Measurements from ENCODE around the gene SERPINH1. TPM values are rescaled to one million over a fixed set of nuclear protein-coding genes. Genes with fewer than 3 reads are reported as not detected.

The SERPINH1 gene
- total RNA-seq, 1 donor: 1,367 TPM

DNA sequence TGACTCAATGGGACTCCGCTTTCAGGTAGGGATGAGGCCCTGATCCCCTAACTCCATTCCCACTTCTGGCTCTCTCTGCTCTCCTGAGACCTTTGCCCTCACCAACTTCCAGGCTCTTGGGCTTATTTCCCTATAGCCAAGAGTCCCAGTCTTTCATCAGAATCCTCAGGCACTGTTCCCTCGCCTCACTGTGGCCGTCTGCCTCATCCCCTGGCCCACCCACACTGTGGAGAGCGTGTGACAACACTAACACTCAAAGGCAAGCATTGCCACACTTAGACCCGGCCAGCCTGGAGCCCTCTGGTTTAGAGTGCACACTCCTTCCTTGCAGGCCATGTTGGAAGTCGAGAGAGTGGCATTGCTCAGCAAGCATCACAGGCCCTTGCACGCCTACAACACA lies 27.0 kb downstream of the SERPINH1 start:
- TF ChIP-seq, protein P1, sequence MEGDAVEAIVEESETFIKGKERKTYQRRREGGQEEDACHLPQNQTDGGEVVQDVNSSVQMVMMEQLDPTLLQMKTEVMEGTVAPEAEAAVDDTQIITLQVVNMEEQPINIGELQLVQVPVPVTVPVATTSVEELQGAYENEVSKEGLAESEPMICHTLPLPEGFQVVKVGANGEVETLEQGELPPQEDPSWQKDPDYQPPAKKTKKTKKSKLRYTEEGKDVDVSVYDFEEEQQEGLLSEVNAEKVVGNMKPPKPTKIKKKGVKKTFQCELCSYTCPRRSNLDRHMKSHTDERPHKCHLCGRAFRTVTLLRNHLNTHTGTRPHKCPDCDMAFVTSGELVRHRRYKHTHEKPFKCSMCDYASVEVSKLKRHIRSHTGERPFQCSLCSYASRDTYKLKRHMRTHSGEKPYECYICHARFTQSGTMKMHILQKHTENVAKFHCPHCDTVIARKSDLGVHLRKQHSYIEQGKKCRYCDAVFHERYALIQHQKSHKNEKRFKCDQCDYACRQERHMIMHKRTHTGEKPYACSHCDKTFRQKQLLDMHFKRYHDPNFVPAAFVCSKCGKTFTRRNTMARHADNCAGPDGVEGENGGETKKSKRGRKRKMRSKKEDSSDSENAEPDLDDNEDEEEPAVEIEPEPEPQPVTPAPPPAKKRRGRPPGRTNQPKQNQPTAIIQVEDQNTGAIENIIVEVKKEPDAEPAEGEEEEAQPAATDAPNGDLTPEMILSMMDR (IDR thresholded peaks at IDR 0.05; ENCODE audit: insufficient read depth, low read depth, low read length): no peak
- no peak for DNase-seq (ENCODE audit: low read depth)
- no peak overlapping the region for H3K4me3 ChIP-seq (ENCODE audit: low read depth, low read length)

DNA sequence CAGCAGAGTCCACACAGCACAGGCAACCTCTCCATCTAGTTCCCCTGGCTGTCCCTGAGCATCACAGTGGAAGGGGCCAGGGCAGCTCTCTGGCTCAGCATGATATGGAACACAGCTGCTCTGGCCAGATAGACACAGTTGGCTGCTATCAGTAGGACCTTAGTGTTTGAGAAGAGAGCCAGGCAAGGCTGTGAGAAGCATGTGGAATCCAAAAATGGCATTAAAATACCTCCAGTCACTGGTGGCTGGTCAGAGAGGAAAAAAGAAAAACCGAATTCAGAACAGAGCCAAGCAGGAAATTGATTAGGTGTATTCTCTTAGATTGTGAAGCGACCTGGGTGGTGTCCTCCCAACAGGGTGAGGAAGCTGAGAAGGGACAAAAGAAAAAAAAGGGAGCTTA lies 27.9 kb downstream of the SERPINH1 start:
- no peak for DNase-seq (ENCODE audit: low read depth)
- no peak overlapping the region for H3K4me3 ChIP-seq (ENCODE audit: low read depth, low read length)
- TF ChIP-seq, protein P1 (IDR thresholded peaks at IDR 0.05; ENCODE audit: insufficient read depth, low read depth, low read length): no peak

DNA sequence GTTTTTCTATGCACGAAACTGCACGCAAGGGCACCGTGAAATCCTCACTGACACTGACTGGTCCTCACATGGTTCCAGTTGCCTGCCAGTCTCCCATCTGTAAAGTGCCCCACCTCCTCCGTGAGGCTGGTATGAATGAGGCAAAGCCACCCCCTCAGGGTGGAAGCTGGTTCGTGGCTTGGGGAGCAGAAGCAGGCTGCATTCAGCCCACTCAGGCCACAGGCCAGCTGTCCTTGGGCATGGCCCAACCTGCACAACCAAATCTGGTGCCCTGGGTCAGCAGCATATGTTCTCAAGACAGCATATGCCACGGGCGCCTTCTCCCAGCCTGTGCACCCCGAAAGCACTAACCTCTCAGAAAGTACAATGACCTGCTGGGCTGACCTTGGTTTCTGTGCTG lies 29.3 kb downstream of the SERPINH1 start:
- TF ChIP-seq, protein P1 (IDR thresholded peaks at IDR 0.05; ENCODE audit: insufficient read depth, low read depth, low read length): no peak
- H3K4me3 ChIP-seq (ENCODE audit: low read depth, low read length): no peak overlapping the region
- no peak for DNase-seq (ENCODE audit: low read depth)

DNA sequence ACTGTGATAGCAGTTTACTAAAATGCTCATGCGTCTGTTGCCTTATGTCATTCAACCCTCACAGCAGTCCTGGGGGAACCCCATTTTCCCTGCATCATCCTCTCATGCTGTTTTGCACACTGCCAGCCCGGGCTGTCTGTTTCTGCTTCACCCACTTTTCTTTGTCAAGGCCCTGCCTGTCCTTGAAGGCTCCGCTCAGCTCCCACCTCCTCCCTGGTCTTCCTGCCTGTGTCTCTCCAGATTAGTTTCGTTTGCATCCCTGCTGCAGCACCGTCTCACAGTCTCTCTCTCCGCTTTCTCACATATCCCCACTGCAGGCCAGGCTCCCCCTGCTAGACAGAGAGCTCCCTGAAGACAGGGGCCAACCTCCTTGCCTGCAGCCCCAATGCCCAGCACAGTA lies 29.9 kb downstream of the SERPINH1 start:
- no peak for DNase-seq (ENCODE audit: low read depth)
- TF ChIP-seq, protein P1 (IDR thresholded peaks at IDR 0.05; ENCODE audit: insufficient read depth, low read depth, low read length): no peak
- H3K4me3 ChIP-seq (ENCODE audit: low read depth, low read length): no peak overlapping the region

DNA sequence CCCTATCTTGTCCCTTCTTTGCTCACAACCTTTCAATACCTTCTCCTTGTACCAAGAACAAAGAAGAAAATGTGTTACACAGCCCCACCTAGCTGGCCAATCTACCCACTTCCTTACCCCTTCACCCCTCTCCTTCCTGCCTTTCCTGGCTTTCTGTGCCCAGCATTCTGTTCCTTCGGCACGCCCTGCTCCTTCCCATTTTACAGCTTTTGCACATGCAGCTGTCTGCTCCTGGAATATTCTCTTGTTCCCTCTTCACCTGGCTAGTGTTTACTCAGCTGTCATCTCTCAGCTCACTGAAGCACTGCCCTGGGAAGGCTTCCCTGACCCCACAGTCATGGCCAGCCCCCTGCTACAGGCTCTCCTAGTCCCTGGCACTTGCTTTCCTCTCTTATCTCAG lies 30.7 kb downstream of the SERPINH1 start:
- DNase-seq (ENCODE audit: low read depth): no peak
- no peak overlapping the region for H3K4me3 ChIP-seq (ENCODE audit: low read depth, low read length)
- TF ChIP-seq, protein P1 (IDR thresholded peaks at IDR 0.05; ENCODE audit: insufficient read depth, low read depth, low read length): no peak

DNA sequence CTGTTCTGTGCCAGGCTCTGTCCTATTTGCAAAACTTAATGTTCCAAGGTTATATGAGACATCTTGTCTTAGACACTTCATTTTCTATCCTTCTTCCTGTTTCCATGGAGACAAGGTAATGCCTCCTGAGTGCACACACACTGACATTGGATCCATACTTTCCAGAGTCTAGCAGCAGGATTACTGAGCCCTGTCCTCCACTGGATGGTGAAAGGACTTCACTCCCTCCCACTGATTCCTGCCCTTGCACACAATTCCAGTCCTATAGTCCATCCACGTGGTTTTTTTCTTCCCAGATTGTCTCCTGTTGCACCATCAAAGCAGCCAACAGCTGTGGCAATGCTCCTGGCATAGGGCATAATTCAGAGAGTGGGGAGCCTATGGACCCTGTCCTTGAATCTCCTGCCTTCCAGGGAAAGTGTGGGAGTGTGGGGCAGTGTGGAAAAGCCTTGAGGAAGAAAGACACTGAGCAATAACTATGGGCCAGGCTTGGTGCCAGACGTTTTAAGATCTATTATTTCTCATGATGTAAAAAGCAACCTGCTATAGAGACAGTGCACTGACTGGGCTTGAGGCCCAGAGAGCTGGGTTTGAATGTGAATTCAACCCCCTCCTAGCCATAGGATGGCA lies 31.3 kb downstream of the SERPINH1 start:
- no peak for DNase-seq (ENCODE audit: low read depth)
- no peak overlapping the region for H3K4me3 ChIP-seq (ENCODE audit: low read depth, low read length)
- TF ChIP-seq, protein P1 (IDR thresholded peaks at IDR 0.05; ENCODE audit: insufficient read depth, low read depth, low read length): no peak

DNA sequence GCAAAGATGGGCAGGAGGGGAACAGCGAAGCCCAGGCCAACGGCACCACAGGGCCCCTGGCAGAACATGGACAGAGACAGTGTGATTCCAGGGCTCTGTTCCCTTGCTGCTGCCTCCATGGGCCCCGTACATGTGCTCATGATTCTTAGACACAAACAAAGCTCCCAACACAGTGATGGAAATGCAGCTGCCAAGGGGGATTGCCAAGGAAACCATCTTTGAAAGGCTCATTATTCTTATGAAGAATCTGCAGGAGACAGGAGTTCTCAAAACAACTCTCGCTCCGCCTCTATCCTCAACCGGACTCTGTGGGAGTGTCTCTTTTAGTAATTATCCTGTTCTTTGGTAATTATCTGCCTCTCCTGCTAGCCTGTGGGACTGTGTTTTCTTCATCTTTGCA lies 32.2 kb downstream of the SERPINH1 start:
- DNase-seq (ENCODE audit: low read depth): no peak
- TF ChIP-seq, protein P1 (IDR thresholded peaks at IDR 0.05; ENCODE audit: insufficient read depth, low read depth, low read length): no peak
- H3K4me3 ChIP-seq (ENCODE audit: low read depth, low read length): no peak overlapping the region
